Measurements from ENCODE around the gene SLC35B1.
A peak's percentile ranks its signal among the peaks of the same experiment; 100 is the strongest.

Gene SLC35B1, protein sequence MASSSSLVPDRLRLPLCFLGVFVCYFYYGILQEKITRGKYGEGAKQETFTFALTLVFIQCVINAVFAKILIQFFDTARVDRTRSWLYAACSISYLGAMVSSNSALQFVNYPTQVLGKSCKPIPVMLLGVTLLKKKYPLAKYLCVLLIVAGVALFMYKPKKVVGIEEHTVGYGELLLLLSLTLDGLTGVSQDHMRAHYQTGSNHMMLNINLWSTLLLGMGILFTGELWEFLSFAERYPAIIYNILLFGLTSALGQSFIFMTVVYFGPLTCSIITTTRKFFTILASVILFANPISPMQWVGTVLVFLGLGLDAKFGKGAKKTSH

DNA sequence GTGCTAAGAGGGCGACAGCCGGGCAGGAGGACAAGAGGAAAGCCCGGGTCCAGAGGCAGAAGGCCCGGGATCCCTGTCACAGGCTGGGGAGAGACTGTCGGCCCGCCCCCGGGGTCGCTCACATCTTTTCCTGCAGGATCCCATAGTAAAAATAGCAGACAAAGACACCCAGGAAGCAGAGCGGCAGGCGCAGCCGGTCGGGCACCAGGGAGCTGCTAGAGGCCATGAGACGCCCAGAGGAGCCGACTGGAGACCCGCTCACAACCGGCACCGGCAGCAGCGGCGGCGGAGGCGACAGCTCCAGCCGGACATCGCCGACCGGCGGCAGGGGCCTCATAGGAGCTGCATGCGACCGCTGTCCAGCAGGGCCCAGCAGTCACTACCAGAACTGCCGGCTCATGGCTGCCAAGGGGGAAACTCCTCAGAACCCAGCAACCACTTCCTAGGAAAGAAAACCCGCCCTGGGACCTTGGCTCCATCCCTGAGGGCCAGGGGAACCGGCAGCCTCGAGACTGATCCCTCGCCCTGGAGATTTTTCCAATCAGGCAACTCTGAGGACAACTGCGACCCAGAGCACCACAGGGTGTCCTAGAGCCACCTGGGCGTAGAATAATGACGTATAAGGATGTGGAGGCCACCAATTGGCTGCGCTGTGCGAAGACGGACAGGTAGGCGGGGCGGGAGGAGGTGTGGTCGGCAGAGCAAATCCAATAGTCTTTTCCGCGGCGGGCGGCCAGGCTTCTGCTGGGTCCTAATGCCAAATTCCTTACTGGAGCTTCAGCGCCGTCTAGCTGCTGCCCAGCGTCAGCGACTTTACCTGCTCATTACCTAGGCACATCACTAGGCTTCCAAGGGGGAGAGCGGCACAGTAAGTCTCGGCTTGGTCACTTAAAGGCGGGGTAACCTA is at the start of gene SLC35B1:
SLC35B1 (minus strand) TSS at position 357 of the 907 bp plus-strand sequence; CDS start at position 226, 131 bp downstream.
- DNase-seq (ENCODE audit: low spot score) (peak; percentile 99), FAIRE-seq (peak; percentile 76)

DNA sequence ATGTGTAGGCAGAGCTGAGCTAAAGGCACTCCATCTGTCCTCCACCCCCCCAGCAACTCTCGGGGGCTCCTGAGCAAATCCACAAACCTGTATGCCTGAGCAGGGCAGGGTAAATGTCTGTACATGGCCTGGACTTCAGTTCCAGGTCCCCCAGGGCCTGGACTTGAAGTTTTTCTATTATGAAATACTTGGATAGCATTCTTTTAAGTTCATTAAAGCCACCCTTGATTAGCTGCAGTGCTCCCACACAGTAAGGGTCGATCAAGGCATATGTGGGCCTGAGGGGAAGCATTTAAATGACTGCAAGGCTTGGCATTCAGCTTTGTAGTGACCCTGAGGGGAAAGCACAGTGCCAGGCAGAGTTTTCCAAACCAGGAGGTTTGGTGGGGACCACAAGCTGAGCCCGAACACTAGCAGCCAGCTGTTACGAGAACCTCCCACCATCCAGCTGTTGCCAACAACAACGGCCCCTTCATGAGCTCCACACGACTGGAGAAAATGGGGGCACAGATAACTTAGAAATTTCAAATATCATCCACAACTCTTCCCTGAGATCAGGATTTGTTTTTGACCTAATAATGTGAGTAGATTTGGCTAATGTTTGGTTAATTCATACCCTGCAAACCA is 49.5 kb upstream of the SLC35B1 start:
- FAIRE-seq (no peak), DNase-seq (ENCODE audit: low spot score) (no peak)

DNA sequence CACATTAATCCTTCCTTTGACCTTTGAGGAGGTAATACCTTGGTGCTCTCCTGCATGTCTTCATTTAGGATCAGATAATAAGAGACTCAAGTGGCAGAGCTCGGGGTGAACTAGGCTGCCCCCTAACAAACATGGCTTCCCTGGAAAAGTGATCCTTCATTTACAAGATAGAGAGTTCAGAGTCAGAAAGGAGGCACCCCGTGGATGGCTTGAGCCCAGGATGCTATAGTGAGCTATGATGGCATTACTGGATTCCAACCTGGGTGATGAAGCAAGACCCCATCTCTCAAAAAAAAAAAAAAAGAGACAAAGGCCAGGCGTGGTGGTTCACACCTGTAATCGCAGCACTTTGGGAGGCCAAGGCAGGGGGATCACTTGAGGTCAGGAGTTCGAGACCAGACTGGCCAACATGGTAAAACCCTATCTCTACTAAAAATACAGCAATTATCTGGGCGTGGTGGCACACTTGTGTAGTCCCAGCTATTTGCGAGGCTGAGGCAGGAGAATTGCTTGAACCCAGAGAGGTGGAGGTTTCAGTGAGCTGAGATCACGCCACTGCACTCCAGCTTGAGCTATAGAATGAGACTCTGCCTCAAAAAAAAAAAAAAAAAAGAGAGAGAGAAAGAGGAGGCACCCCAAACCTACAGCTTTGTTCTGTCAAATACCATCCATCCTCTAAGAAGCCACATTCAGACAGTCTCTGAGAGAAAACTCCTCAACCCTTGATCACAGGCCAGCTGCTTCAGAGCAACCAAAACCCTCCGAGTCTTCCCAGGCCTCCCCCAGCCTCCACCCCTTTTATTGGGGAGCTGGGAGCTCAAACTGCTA is 48.8 kb upstream of the SLC35B1 start:
- FAIRE-seq = no peak

DNA sequence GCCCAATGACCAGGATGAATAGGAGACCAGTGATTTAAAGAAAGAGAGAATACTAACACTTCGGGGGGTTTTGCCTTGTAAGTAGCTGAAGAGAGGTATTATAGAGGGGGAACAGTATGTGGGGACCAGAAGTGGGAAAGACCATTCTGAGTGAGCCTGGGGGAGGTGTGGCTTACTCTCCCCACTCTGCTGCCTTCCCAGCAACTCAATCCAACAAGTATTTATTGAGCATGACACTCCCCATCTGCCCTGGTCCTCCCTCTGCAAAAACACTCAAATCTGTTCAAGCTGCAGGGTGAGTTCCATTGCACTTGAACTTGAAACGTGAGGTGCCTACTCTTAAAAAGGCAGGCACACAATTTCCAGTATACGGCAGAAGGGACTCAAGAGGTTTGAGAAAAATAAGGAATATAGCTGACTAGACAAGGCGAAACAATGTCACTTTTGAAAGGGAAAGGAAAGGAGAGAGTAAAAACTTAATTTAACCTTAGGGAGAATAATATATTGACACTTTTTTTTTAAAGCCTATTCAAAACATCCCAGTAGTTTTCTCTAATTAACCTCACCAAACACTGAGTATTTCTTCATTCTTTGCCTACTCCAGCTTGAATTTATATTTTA is 48.0 kb upstream of the SLC35B1 start:
- FAIRE-seq = no peak
- no peak for DNase-seq (ENCODE audit: low spot score)

More for the DNA sequence above, 48.8 kb upstream of the SLC35B1 start:
- DNase-seq (ENCODE audit: low spot score) = no peak

DNA sequence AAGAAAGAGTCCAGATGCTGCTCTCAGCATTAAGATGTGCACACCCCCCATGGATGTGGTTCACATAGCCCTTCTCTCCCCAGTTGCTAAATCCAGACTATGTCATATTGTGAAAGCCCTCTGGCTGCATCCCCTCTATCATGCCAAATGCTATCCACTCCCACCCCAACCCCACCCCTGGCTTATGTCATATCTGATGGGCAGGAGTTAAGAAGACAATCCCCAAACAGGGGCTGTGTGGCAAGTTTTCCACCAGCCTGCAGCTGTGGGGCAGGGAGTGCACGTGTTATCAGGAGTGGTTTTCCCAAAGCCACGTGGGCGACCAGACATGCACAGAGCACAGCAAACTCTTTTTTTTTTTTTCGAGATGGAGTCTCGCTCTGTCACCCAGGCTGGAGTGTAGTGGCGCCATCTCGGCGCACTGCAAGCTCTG is 46.2 kb upstream of the SLC35B1 start:
- no peak for DNase-seq (ENCODE audit: low spot score)
- FAIRE-seq = no peak

DNA sequence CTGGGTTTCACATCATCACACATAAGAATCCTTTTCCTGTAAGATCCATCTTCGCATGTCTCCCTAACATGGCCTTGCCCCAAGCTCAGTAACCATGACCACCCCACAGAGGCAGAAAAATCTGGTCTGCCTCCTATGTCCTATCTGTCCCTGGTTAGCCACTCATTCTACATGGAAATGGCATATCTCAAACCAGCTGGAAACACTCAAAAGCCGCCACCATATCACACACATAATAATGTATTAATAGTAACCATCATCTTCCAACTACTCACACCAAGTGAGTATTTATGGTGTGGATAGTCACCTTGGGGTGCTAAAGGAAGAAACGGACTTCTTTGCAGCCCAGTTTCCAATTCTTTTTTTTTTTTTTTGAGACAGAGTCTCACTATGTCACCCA is 44.7 kb upstream of the SLC35B1 start:
- FAIRE-seq = no peak
- no peak for DNase-seq (ENCODE audit: low spot score)

DNA sequence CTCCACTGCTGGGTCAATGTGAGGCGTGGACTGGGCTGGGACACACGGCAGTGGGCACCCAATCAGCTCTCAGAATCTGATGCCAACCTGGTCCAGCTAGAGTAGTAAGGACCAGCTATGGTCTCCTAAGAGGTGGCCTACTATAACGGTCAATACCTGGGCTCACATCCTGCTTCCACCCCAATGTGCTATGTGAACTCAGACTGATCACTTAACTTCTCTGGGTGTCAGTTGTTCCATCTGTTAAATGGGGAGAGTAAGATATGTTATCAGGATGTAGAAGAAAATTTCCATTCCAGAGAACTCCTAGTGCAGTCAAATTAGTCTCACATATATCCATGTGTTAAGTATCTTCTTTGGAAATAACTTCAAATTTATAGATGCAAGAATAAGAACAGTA is 42.0 kb upstream of the SLC35B1 start:
- FAIRE-seq (no peak), DNase-seq (ENCODE audit: low spot score) (no peak)

DNA sequence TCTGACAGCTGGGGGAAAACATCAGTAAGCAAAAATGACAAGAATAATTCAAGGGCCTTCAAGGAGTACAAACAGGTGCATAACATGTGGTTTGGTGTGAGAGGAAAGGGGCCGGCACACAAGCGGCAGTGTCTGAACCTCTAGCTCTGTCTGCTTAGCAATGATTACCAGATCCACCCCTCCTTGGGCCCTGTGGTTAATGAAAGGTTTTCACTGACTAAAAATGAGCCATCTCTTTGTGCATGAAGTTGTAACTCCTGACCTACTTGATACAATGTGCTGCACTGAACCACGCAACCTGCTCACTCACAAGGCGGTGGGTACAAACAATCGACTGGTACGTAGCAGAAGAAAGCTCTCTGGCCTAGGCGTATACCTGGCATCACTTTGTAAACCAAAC is 41.0 kb upstream of the SLC35B1 start:
- FAIRE-seq (no peak), DNase-seq (ENCODE audit: low spot score) (no peak)

DNA sequence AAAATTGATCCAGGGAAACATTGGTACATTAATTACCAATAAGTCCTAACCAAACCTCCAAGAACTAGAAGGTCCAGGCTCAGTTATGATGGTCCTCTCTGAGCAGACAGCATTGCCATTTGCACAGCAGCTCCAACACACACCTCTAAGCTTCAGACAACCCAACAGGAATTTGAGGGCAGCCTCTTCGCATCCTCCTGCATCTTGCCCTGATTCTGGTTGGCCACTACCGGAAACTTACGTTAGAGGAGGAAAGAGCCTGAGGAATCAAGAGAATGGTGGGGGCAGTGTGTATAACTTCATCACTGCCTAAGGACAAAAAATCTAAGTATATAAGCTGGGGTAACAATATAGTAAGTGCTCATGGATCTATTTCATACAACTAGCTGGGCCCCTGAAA is 40.5 kb upstream of the SLC35B1 start:
- DNase-seq (ENCODE audit: low spot score) = no peak
- FAIRE-seq = no peak

DNA sequence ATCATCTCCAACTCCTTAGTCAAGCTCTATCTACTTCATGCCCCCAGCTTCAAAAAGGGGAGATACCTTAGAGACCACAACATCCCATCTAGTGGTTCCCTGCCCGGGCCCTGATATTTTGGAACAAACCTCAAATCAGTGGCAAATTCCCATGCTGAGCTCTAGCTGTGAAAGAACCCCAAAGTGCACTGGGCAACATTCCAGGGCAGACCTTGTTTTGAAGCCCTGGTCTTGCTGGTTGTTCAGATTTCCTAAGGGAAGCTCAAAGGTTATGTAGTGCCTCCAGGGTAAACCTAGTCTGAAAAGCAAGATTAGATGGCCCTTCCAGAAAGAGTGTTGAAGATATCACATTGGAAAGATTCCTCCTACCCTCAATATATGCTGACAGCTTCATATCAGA is 39.9 kb upstream of the SLC35B1 start:
- DNase-seq (ENCODE audit: low spot score) (no peak), FAIRE-seq (no peak)

DNA sequence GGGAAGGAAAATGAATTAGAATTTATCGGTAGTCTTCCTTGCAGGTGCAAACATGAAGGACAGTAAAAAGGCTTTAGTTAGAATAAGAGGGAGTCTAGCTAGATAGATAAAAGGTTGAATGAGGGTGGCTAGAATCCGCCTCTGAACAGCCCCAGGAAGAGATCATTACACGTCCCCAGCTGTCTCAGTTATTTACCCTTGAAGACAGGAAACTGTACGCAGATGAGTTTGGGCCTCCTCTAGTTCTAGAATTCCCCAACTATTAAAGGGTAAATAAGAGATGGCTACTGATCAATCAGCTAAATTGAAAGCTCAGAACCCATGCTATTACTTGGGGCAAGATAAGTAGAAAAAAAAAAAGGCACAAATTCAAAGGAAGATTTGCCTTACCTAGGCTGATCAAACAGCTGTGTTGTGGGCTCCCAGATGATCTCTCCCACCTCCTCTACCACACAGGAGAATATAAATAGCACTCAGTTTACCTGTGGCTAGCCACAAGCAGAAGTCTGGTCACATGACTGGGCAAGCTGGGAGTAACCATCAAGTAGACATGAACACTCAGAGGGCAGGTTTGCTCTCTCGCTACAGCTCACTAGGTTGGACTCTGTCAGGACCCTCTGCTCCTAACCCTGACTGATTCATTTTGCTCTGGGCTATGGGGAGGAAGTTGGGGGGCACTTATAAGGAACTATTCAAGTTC is 39.2 kb upstream of the SLC35B1 start:
- FAIRE-seq (no peak), DNase-seq (ENCODE audit: low spot score) (no peak)

DNA sequence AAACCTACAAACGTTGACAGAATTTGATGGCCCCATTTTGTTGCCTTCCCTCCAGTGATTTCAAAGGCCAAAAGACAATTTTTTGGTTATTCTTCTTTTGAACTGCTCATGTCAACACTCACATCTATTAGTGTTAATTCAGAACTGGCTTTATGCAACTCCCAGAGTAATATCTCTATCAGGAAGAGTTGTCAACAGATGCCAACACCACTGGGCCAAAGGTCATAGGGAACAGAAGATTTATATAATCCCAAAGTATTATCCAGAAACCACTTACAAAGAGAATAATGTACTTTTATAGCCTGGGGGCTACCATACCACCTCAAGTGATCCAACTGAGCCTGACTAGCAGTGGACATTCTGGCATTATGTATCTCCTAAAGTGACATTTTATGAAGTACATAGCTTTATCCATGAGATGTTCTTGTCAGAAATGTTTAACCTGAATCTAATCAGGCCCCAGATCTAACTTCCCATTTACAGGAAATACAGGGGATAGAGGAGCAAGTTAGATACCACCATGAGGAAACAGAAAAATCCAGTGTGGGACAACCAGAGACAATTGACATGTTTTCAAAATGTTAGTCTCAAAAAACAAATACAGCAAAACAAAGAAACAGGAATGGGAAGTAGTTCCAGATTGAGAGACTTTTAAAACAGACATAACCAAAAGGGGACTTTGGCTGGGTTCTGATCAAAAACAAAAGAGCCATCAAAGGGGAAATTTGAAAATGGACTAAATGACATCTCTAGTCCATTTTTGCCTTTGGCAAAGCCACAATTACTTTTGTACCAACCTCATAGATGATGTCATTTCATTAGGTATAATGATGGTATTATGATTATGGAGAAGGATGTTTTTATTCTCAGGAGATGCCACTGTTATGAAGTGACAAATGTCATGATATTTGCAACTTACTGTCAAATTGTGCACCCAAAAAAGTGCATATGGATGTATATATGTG is 37.7 kb upstream of the SLC35B1 start:
- no peak for FAIRE-seq
- DNase-seq (ENCODE audit: low spot score) = no peak

DNA sequence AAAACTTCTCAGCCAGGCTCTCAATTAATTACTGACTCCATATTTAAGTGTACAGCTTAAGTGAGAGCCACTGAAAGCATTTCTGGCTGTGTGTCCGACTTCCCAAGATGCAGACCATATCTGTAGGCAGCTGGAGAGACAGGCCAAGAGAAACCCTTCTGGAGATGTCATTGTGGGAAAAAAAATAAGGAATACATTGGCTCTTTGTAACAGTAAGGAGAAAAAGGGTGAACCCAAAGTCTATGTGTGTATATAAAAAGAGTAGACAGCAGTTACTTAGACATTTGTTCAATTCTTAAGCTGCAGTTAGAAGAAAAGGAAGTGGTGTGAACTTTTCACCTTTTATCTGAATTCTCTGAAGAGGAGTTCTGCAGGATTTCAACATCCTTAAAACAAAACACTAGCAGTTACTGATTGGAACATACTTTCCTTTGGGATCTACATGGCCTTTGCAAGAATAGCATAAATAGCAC is 34.4 kb upstream of the SLC35B1 start:
- DNase-seq (ENCODE audit: low spot score) (no peak), FAIRE-seq (no peak)

DNA sequence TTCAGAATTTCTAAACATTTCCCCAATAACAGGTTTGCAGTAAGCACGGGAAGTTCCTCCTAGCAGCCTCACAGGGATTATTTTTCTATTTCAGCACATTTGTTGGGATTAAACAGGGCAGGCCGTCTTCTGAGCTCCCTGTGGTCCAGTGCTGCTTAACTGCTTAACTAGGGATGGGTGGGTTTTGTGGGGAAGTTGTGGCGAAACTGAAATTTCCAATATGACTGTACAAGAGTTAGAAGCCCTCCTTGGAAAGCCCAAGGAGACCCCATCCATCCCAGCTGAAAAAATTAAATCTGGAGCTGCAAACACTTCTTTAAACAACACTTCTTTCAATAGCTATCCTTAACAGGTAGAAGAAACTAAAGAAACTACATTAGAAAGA is 33.9 kb upstream of the SLC35B1 start:
- DNase-seq (ENCODE audit: low spot score) (no peak), FAIRE-seq (no peak)

DNA sequence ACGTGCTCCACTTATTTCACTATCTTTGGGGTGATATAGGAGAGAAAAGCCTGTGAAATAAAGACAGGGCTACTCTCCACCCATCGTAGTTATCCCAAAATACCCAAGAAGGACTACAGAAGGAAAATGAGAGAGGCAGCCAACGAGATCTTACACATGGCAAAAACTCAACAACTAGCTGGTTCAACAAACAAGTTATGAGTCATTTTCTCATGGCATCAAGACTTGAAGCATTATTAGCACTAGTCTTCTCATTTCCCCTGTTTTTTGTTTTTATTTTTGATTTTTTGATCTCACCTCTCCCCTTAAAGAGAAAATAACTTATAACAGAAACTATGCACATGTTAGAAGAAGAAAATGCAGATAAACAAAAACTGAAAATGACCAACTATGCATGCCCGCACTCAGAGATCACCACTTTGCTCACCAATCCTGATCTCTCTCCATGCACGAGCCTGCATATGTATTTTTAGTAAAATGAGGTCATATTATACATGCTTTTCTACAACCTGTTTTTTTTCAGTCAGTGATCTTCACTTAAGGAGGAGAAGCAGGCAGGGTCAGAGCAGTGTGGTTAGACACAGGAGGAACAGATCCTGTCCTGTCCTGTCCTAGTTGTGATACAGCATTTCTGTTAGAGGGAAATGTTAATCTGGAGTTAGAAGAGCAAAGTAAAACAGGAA is 33.4 kb upstream of the SLC35B1 start:
- no peak for DNase-seq (ENCODE audit: low spot score)
- FAIRE-seq = no peak

DNA sequence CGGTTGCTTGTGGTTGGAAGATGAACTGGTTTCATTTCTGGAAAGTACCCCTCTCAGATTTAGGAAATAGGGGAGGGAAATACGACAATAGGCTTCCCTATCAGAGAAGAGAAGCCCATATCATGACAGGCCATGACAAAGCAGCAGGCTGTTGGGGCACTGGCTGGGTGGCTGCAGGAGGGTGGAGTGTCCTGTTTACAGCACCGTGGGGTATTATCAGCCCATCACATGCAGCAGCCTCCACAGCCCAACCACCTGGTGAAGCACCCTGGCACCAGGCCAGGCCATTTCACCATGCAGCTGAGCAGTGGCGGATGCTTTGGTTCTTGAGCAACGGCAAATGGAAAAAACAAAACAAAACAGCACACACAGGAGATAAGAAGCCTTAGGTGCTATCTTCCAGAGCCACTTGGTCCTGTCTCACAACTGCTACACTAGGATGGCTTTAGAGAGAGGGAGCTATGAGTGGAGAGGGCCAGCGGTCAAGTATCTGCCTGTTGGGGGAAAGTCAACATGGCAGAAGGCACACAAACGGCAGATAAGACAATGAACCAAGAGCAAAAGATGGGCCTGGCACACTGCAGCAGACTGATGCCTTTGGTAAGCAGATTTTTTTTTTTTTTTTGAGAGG is 32.0 kb upstream of the SLC35B1 start:
- DNase-seq (ENCODE audit: low spot score) (no peak), FAIRE-seq (no peak)

DNA sequence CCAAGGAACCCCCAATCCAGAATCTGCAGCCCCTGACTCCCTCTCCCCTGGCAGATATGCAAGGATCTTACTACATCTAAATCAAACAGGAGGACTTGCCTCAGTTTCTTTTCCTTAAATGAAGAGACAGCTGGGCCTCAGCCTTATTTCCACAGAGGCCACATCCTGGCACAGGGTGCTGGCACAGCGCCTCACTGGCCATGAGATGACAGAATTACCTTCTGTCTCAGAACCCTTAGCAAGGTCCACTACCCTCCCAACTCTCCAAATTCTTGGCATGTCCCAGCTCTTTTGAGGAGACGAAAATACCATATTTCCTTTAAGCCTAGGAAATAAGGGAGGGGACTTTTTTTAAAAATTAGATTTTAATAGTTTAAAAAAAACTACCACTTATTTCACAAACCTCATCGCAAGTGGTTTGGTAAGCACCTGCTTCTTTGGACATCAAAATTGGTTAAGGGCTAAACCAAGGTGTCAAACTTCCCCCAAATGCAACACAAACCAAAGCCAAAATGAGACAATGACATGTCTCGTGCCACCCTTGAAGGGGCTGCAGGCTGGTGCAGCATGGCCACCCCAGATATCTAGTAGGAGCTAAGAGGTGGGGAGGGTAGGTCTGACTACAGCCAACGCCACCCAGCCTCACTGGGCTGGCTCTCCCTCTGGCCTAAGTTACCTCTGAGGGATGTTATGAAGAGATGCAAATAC is 30.8 kb upstream of the SLC35B1 start:
- no peak for FAIRE-seq

More for the DNA sequence above, 30.8 kb upstream of the SLC35B1 start:
- DNase-seq (ENCODE audit: low spot score) = no peak

Data from urothelium cell line (cell line).